Globus pallidus (tissue), 1 donor: ENCODE results near the gene CEACAM4.
A peak's percentile ranks its signal among the peaks of the same experiment; 100 is the strongest.
"Not testable (repeated sequence)": the region's sequence is repeated elsewhere in the genome, so short reads cannot be mapped to it uniquely, and the experiment has no call there.

Experiments used
- DNase-seq: peaks from one replicate; pipeline ENCODE4 v3.0.0-alpha.2; 2015; ENCODE audit warnings: low spot score

The CEACAM4 gene

GRCh38 chr19:41626877-41627276, at the start of gene CEACAM4:
TSS of gene CEACAM4 (minus strand) at chr19:41627074. CDS start at chr19:41626963, 111 bp downstream.
- DNase-seq = peak; percentile 14

- no peak for DNase-seq
Measured at GRCh38 chr19:41671486-41671885, 44.6 kb upstream of the CEACAM4 start.

GRCh38 chr19:41670755-41671154, 43.9 kb upstream of the CEACAM4 start:
- no peak for DNase-seq

- DNase-seq = no peak
Measured at GRCh38 chr19:41668315-41668714, 41.4 kb upstream of the CEACAM4 start.

- no peak for DNase-seq
Measured at GRCh38 chr19:41666075-41666474, 39.2 kb upstream of the CEACAM4 start.

- DNase-seq = no peak
Measured at GRCh38 chr19:41657157-41657556, 30.3 kb upstream of the CEACAM4 start.

GRCh38 chr19:41656756-41657155, 29.9 kb upstream of the CEACAM4 start:
- not testable (repeated sequence) for DNase-seq

- DNase-seq = no peak
Measured at GRCh38 chr19:41652250-41652649, 25.4 kb upstream of the CEACAM4 start.

- no peak for DNase-seq
Measured at GRCh38 chr19:41649827-41650226, 23.0 kb upstream of the CEACAM4 start.

- no peak for DNase-seq
Measured at GRCh38 chr19:41646589-41647204, 19.8 kb upstream of the CEACAM4 start.

- DNase-seq = peak; percentile 38
Measured at GRCh38 chr19:41641879-41642485, 15.1 kb upstream of the CEACAM4 start.

- DNase-seq = no peak
Measured at GRCh38 chr19:41638641-41639081, 11.8 kb upstream of the CEACAM4 start.

GRCh38 chr19:41637484-41637883, 10.6 kb upstream of the CEACAM4 start:
- DNase-seq = no peak

GRCh38 chr19:41627966-41628675, 1.2 kb upstream of the CEACAM4 start:
- DNase-seq = no peak

GRCh38 chr19:41626278-41626677, 596 bp downstream of the CEACAM4 start:
- no peak for DNase-seq

GRCh38 chr19:41624937-41625336, 1.9 kb downstream of the CEACAM4 start:
- no peak for DNase-seq

GRCh38 chr19:41624515-41624914, 2.4 kb downstream of the CEACAM4 start:
- DNase-seq = no peak

GRCh38 chr19:41623360-41623759, 3.5 kb downstream of the CEACAM4 start:
- no peak for DNase-seq

GRCh38 chr19:41621654-41622053, 5.2 kb downstream of the CEACAM4 start:
- no peak for DNase-seq

GRCh38 chr19:41621226-41621625, 5.6 kb downstream of the CEACAM4 start:
- DNase-seq = no peak

GRCh38 chr19:41620171-41620570, 6.7 kb downstream of the CEACAM4 start:
- DNase-seq = no peak

- DNase-seq = no peak
Measured at GRCh38 chr19:41619018-41619556, 7.8 kb downstream of the CEACAM4 start.
